HG03354 (cell line): ENCODE results near the gene TBC1D17.

Source experiments
- ATAC-seq: cut with Tn5 transposase; IDR thresholded peaks from one replicate; pipeline ENCODE4 v1.9.1; 2021; ENCODE audit warnings: mild to moderate bottlenecking; ENCODE audit not compliant: unreplicated experiment, poor library complexity, severe bottlenecking

TBC1D17 gene

DNA sequence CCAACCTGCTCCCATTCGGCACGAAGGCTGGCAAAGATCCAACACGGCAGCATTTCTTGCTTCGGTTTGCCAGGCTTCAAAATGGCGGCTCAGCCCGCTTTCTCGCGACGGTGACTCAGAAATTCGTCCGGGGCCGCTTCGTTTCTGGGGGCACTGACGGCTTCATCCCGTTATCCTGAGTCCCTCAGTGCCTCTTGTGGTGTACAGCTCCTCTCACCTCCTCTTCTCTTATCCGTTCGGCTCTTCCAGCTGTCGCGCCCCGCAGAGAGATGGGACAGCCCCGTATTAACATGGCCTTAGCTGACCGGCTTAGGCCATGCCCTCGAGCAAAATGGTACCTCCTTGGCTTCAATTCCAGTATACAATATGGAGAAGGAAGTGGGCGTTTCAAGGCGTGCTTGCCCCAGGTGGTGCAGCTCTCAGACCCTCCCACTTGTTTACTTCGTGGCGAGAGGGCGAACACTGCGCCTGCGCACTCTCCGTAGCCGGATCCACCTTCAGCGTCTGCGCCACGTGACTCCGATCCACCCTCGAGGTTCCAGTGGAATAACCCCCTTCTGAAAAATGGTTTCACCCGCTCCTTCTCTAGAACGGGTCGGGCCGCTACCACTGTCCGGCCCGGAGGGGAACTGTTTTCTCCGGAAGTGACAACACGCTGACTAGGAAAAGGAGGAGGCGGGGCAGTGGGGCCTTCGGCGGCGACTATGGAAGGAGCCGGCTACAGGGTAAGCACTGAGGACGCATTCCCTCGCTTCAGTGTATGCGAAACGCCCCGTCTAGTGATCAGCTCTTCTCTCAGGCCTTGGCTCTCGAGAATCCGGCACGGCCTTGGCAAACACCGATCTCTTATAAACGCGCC is at the start of gene TBC1D17, which contains the start of gene AKT1S1:
Gene TBC1D17, plus strand, starts transcription at position 683 of the 859 bp plus-strand sequence. Its CDS starts 22 bp downstream, at position 705.
Gene AKT1S1, minus strand, starts transcription at position 336 of the 859 bp plus-strand sequence. CDS start 4,060 bp downstream, outside the sequence.
- peak; percentile 71 for ATAC-seq

GRCh38 chr19:49829200-49829599 is 48.3 kb upstream of the TBC1D17 start:
- ATAC-seq = no peak

DNA sequence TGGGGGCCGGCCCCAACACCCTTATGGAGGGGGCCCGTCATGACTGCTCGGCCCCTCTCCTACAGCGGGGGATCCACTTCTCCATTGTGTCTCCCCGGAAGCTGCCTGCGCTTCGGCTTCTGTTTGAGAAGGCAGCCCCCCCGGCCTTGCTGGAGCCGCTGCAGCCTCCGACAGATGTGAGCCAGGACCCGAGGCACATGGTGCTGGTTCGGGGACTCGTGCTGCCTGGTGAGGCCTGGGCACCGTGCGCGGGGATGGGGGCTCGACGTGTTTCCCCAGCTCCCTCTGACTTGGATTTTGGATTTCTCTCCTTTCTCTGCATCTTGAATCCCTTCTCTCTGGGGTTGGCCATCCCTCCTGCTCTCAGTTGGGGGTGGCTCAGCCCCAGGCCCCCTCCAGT is 47.8 kb upstream of the TBC1D17 start:
- ATAC-seq = no peak

DNA sequence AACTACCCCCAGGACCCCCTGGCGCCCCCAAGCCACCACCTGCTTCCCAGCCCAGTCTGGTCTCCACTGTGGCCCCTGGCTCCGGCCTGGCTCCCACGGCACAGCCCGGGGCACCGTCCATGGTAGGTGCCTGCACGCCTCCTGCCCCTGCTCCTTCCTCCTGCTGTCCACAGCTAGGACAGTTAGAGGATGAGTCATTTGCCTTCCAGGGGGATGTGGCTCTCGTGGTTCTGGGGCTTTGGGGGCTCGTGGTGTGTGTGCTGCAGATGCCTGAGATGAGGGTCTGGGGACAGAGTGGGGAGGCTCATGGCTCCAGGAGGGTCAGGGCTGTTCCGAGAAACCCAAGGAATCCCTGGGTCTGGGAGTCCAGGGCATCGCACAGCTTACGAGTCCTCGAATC is 46.7 kb upstream of the TBC1D17 start:
- no peak for ATAC-seq

- no peak for ATAC-seq
These were observed 45.9 kb upstream of the TBC1D17 start for GRCh38 chr19:49831592-49831991.

GRCh38 chr19:49832556-49832955 is 44.9 kb upstream of the TBC1D17 start:
- ATAC-seq = no peak

DNA sequence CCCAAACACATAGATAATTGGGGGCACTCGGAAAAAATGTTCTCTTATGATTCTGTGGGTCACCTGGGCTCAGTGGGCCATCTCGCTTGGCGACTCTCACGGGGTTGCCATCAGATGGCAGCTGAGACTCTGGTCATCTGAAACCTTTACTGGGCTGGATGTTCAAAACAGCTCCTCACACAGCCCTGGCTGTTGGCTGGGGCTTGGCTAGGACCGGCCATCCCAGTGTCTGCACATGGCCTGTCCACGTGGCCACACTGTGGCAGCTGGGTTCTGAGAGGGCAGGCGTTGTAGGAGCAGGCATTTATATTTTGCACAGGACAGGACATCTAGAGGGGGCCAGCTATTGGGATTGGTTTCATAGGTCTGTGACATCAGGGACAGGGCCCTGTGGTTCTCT is 43.9 kb upstream of the TBC1D17 start:
- no peak for ATAC-seq

DNA sequence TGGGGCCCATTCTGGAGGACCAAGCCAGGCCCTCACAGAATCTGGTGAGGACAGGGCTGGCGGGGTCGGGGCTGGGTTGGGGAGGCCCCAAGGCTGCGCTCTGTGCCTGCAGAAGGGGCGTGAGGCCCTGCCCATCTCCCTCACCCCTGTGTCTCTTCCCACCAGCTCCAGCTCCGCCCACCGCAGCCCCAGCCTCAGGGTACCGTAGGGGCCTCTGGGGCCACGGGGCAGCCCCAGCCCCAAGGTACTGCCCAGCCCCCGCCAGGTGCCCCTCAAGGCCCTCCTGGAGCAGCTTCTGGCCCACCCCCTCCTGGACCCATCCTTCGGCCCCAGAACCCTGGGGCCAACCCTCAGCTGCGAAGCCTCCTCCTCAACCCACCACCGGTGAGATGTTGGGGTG is 41.9 kb upstream of the TBC1D17 start:
- no peak for ATAC-seq

DNA sequence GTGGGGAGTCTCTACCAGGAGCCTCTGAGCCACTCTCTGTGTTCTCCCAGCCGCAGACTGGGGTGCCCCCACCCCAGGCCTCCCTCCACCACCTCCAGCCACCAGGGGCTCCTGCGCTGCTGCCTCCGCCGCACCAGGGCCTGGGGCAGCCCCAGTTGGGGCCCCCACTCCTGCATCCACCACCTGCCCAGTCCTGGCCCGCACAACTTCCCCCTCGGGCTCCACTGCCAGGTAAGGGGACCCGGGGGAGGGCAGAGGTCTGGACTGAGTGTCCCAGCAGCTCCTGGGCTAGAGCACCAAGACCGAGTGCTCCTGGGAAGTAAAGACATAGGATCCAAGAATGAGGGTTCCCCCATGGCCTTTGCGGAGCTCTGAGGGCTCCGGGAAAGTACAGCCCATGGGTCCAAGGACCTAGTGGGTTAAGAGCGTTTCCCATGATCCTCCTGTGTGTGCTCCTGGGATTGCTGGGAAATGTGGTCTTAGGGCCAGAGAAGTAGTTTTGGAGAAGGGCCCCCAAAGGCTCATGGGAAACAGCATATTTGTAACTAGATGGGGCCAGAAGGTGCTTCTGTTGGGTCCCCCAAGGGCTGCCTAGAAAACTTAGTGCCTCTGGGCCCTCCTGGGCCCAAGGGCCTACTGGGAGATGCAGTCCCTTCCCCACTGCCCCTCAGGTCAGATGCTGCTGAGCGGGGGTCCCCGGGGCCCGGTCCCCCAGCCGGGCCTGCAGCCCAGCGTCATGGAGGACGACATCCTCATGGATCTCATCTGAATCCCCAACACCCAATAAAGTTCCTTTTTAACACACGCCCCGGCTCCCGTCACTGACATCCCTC is 41.1 kb upstream of the TBC1D17 start:
- ATAC-seq = no peak

- ATAC-seq = no peak
These were observed 40.5 kb upstream of the TBC1D17 start for GRCh38 chr19:49837009-49837310.

DNA sequence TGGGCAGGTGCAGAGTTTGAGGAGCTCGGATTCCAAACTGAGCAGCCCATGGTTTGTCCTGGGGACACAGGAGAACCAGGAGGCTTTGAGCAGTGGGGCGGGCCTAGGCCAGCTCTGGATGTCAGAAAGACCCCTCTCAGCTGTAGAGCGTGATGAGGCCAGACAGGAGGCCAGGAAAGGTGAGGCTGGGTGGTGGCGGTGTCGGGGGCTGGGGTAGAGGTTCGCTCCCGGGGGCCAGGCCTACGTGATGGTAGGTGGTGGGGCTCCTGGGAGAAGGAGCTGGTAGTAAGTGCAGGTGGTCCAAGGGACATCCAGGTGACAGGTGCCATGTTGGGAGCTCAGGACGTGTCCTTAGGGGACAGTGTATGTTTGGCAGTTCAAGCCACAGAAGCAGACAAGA is 40.1 kb upstream of the TBC1D17 start:
- ATAC-seq = no peak

GRCh38 chr19:49838885-49839588 is 38.5 kb upstream of the TBC1D17 start:
- no peak for ATAC-seq

DNA sequence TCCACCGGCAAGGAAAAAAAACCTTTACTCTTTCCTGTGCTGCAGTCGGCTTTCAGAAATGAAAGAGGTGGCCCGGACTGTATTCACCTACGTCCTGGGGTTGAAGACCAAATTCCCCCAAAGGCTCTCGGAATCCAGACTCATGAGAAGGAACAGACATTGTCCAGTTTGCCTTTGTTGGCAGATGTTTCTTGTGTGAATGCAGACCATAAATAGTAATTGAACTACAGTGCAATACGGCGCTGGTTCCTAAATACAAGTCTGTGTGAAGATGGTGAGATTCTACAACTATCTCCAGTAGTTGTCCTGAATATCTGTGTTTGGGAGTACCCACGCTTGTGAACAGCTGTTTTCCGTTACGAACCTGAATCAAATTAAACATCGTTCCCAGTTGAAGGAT is 37.8 kb upstream of the TBC1D17 start:
- ATAC-seq = no peak

DNA sequence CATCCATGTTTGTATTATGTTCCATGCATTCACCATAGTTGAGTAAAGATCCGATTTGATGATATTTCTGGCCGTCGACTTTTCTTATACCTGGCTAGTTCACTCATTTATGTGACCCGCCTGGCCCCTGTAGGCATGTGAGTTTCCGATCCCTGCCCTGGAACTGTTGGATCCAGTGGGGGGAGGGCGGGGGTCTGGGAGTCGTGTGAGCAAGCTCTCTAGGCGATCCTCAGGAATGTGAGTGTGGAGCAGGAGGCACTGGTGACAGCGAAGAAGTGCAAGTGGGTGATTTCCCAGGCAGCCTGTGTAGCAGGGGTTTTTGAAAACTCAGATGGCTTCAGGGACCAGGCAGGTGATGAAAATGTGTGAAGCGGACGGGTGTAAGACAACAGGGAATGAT is 37.2 kb upstream of the TBC1D17 start:
- ATAC-seq = no peak

DNA sequence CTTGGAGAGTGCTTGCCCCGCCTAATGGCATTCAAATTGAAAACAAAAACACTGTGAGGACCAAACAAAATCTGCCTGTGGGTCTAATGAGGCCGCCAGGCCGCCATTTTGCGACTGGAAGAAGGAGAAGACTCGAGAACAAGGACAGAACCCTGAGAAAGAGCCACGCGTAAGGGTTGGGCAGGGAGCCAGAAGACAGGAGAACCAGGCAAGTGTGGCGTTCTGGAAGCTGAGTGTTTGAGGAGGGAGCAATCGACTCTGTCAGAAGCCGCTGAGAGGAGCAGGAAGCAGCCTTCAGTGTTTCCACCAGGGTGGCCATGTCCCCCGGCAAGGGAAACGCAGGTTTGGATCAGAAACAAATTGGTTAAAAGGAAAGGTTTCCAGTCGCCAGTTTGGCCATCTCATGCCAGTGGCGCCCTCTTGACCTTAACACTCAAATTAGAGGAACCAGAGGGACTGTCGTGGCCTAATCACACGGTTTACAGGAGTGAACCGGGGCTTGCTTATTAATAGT is 36.7 kb upstream of the TBC1D17 start:
- ATAC-seq = no peak

DNA sequence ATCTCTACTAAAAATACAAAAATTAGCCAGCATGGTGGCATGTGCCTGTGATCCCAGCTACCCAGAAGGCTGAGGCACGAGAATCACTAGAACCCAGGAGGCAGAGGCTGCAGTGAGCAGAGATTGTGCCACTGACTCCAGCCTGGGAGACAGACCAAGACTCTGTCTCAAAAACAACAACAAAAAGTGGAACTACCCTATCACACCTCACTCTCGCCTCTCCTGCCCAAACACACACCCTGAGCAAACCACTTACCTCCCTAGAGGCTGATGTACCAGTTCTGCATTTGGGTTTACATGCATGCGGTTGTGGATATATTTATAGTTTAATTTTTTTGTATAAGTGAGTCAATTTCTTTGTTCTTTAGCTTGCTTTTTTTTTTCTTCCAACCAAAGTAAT is 34.2 kb upstream of the TBC1D17 start:
- ATAC-seq = no peak

DNA sequence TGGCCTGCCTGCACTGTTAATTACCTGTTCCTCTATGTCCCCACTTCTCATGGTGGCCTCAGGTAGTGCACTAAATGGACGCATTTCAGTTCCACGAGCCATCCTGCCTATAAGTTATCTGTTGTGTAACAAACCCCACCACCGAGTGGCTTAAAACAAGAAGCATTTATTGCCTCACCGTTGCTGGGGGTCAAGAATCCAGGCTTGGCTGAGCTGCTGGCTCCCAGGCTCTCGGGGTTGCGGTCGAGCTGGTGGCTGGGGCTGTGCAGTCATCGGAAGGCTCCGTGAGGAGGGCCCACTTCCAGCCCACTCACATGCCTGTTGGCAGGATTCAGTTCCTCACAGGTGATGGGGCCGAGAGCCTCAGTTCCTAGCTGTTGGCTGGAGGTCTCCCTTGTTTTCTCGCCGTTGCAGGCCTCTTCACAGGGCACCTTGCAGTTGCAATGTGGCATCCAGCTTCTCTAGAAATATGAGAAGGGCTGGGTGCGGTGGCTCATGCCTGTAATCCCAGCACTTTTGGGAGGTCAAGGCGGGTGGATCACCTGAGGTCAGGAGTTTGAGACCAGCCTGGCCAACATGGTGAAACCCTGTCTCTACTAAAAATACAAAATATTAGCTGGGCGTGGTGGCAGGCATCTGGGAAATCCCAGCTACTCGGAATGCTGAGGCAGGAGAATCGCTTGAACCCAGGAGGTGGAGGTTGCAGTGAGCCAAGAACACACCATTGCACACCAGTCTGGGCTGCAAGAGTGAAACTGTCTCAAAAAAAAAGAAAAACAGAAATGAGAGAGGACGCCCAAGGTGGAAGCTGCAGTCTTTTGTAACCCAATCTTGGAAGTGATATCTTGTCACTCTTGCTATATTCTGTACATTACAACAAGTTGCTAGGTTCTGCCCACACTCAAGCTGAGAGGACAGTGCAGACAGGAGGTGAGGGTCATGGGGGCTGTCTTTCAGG is 33.1 kb upstream of the TBC1D17 start:
- ATAC-seq = no peak

- no peak for ATAC-seq
These were observed 32.1 kb upstream of the TBC1D17 start for GRCh38 chr19:49845414-49845813.

- no peak for ATAC-seq
These were observed 31.1 kb upstream of the TBC1D17 start for GRCh38 chr19:49846408-49846807.
